ENCODE measurements around the gene SYNGR2. TPM values are rescaled to one million over a fixed set of nuclear protein-coding genes. Genes with fewer than 3 reads are reported as not detected.
"Not testable (repeated sequence)": the region's sequence is repeated elsewhere in the genome, so short reads cannot be mapped to it uniquely, and the experiment has no call there.

Gene SYNGR2
- total RNA-seq, 1 experiment from 2014 or later = 61.7 TPM

DNA sequence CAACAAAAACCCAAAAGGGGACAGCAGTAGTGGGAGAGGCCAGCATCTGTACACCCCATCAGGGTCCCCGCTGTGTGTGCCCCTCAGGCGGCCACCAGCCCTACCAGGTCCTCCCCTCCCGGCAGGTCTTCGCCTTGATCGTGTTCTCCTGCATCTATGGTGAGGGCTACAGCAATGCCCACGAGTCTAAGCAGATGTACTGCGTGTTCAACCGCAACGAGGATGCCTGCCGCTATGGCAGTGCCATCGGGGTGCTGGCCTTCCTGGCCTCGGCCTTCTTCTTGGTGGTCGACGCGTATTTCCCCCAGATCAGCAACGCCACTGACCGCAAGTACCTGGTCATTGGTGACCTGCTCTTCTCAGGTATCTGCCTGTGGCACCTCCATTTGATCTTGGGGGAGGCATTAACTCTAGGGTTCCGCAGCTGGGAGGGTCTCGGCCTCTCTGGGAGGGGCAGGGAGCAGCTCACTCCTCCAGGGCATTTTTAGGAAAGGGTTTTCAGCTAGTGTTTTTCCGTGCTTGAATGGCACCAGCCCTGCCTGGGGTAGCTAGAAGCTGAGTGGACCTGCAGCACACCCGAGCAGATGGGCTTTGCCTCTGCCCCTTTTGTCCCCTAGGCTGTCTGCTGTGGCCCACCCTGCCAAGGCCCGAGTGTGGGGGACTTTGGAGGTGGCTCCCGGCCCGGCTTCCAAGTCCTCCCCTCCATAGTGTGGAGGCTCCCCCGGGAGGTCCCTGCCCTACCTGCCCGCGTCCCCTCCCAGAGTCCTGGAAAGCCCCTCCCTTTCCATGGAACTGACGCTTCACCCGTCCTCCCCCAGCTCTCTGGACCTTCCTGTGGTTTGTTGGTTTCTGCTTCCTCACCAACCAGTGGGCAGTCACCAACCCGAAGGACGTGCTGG lies 2.6 kb downstream of the SYNGR2 start:
- DNase-seq (ENCODE audit: extremely low read depth, low read depth) = no peak

DNA sequence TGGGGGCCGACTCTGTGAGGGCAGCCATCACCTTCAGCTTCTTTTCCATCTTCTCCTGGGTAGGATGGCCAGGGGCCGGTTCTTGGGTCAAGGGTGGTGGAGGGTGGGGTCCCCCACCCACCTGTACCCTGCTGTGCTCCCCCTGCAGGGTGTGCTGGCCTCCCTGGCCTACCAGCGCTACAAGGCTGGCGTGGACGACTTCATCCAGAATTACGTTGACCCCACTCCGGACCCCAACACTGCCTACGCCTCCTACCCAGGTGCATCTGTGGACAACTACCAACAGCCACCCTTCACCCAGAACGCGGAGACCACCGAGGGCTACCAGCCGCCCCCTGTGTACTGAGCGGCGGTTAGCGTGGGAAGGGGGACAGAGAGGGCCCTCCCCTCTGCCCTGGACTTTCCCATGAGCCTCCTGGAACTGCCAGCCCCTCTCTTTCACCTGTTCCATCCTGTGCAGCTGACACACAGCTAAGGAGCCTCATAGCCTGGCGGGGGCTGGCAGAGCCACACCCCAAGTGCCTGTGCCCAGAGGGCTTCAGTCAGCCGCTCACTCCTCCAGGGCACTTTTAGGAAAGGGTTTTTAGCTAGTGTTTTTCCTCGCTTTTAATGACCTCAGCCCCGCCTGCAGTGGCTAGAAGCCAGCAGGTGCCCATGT lies 3.3 kb downstream of the SYNGR2 start:
- DNase-seq (ENCODE audit: extremely low read depth, low read depth) = not testable (repeated sequence)

DNA sequence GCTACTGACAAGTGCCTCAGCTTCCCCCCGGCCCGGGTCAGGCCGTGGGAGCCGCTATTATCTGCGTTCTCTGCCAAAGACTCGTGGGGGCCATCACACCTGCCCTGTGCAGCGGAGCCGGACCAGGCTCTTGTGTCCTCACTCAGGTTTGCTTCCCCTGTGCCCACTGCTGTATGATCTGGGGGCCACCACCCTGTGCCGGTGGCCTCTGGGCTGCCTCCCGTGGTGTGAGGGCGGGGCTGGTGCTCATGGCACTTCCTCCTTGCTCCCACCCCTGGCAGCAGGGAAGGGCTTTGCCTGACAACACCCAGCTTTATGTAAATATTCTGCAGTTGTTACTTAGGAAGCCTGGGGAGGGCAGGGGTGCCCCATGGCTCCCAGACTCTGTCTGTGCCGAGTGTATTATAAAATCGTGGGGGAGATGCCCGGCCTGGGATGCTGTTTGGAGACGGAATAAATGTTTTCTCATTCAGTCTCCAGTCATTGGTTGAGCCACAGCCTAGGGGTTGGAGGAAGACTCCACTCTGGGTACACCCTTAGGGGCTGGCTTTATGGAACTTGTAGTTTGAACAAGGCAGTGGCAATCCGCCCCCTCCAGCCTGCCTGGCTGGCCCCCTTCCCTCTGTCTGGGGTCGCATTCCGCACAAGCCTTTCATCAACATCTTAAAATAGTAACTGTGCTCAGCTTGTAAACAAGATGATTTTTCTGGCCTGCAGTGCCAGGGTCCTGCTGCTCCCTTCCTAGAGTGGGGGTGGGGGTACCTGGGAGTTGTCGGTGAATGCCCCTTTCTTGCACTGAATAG lies 4.1 kb downstream of the SYNGR2 start:
- no peak for DNase-seq (ENCODE audit: extremely low read depth, low read depth)

DNA sequence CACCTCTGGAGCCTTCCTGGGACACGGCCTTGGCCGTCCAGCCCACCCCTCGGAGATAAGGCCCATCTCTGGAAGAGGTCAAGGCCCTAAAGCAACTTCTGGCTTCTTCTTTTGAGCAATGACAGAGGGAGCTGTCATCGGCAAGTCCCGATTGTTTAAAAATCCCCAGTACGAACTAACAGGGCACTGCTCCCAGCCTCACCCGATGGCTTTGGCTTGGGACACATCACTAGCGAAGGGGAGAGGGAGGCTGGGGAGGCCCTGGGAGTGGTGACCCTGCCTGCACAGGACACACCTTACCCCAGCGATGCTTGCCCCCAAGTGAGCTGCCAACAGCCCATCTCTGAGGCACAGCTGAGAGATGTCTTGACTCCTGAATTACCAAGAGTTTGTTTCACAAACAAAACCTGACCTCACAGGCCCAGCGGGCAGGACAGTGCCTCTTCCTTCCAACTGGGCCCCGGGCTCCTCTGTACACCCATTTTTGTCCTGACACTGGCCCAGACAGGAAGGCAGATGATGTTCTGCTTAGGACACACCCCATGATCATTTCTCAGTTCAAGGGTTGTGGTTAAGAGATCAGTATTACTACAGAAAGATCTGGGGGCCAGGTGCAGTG lies 4.8 kb downstream of the SYNGR2 start:
- no peak for DNase-seq (ENCODE audit: extremely low read depth, low read depth)

DNA sequence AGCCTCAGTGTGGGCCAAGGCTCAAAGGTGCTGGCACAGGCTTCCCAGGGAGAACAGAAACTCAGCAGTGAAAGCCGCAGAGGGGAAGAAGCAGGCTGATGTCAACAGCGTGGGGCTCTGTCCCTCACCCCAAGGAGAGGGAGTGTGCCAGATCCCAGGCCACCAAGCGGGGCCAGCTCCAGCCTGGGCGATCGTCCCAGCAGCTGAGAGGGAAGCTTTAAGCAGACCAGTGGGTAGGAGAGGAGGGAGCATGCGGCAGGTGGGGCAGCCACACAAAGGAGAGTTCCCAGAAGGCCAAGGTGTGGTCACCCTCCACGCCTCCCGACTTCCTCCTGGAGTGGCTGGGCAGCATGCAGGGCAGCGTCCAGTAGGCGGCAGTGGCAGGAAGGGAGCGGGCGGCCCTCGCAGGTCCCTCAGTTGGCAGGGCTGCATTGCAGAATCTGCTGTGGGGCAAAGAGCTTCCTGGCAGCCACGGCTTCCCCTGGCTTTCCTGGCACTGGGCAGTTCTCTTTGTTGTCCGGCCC lies 6.0 kb downstream of the SYNGR2 start:
- no peak for DNase-seq (ENCODE audit: extremely low read depth, low read depth)

DNA sequence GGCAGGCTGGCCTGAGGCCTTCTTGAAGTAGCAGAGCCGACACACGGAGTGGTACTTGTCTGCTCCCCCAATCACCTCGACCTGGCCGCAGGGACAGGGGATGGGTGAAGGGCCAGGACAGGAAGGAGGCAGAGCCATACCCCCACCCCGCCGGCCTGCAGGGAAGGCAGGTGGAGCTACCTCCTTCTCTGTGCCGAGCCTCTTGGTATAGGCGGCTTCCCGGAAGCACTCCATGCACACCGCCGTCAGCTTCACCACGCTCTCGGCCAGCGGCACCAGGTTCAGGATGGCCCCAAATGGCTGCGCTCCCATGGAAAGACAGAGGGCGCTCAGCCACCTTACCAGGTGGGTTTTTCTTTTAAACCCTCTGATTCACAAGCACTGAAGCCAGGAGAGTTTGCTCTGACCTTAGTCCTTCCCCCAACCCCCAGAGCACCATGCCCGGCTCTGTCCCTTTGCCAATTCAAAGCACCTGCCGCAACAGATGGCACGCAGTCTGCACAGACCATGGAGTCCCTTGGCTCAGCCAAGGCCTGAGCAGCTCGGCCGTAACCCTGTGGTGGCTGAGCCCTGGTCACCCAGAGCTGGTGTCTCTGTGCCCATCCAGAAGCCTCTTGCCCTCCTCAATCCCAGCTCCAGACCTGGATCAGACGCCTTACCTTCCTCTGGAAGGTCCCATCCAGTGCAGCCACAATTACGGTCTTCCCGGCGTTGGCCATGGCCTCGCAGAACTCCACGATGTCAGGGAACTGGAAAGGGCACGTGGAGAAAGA lies 6.7 kb downstream of the SYNGR2 start:
- no peak for DNase-seq (ENCODE audit: extremely low read depth, low read depth)

DNA sequence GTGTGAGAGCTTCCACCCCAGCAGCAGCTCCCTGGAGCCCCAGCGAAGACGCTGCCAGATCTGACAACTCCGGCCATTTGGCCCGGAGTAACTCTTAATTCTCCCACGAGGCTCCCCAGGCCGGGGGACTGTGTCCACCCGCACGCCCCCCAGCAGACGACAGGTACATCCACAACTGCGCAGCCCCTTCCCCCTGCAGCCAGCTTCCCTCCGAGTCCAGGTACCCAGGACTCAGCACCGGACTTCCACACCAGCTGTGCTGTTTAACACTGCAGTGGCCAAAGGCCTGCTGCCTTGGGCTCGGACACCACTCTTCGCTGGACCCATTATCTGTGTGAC lies 7.2 kb downstream of the SYNGR2 start:
- DNase-seq (ENCODE audit: extremely low read depth, low read depth) = no peak

DNA sequence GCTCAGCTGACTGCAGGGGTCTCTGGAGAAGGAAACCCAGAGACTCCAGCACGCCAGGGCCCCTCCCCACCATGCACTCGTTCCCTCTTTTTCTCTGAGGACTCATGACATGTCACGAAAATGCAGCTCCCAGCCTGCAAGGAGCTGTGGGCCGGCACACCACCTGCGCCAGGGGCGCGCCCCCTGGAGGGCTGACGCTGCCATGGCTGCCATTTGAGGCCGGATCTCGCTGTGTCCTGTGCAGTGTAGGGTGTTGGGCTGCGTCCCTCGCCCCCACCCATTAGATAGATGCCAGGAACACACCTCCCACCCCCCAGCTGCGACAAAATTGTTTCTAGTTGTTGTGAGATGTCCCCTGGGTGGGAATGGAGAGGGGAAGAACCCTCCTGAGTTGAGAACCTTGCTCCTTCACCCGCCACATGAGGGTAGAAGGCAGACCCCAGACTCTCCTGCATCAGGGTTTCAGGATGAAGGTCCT lies 8.2 kb downstream of the SYNGR2 start:
- DNase-seq (ENCODE audit: extremely low read depth, low read depth) = peak; percentile 56

DNA sequence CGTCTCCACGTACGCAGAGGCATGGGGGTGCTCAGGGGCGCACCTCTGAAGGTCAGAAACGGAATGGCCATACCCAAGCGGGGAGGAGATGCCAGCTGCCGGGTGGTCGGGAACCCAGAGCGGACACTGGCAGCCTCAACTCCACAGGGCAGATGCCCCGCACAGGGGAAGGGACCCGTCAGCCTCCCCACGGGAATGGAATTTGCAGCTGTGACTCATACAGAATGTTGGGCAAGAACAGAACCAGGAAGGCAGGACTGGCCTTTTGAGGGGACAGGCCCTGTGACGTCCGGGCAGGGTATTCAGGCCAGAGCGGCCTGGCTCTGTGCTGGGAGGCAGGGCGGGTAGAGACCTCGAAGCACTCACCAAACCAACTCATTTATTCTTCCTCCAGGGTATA lies 11.0 kb downstream of the SYNGR2 start:
- DNase-seq (ENCODE audit: extremely low read depth, low read depth) = no peak

DNA sequence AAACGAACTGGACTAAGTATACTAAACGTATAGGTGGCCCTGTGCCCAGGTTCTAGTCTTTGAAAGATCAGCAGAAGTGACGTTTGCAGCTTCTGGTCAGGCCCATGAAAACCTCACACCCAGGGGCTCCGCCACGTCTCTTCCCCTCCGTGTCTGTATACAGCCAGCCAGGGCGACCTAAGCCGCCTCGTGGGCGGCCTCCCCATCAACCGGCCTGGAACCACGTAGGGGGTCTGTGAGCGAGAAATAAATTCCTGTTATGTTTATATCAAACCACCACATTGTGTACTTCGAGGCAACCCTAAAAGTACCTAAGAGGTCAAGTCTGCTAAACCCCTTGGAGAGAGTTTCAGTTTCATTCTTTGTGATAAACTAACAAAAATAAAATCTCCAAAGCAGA lies 11.7 kb downstream of the SYNGR2 start:
- no peak for DNase-seq (ENCODE audit: extremely low read depth, low read depth)

DNA sequence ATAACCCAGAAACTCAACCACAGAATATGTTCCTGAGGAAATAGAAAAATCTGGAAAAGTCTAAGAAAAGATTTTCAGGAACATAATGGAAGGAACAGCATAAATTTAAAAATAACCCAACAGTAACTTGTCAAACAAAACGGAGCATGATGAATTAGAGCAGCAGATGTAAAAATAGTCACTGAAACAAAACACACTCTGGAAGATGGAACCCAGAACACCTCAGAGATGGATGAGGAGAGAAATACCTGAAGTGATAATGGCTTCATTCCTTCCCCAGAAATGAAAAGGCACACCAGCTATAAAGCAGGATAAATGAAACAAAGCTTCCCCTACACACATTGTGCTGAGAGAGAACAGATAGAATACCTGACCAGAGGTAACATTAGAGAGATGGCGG lies 12.1 kb downstream of the SYNGR2 start:
- DNase-seq (ENCODE audit: extremely low read depth, low read depth) = no peak

DNA sequence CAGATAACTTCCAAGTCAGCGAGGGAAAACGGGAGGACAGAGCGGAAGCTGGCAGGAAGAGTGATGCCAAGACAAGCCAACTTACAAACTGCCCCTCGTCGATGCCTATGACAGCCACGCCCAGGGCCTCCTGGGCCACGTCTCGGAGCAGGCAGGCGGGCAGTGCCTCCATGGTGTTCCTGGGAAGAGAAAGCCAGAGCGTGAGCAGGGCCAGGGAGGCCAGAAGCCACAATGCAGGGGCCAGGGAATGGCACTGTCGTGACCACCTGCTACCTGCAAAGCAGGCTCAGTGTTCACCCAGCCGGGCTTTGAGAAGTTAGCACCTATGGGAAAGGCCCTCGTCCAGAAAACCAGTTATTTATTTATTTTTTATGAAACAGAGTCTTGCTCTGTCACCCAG lies 14.1 kb downstream of the SYNGR2 start:
- no peak for DNase-seq (ENCODE audit: extremely low read depth, low read depth)

DNA sequence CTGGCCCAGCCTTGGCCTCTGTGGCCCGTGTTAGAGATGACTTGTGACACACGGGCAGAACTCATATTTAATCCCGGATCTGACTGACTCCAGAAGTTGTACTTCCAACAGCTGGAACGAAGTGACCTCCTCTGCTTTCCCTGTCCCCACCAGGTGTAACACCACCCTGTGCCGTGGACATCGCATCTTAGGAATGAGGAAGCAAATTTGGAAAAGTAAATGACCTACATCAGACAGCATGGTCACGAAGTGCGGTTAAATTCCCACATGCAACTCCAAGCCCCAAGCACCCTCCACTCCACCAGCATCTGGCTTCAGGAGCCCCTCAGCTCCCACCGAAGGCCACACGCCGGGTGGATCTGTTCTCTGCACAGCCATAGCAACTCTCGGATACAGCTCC lies 15.5 kb downstream of the SYNGR2 start:
- no peak for DNase-seq (ENCODE audit: extremely low read depth, low read depth)

DNA sequence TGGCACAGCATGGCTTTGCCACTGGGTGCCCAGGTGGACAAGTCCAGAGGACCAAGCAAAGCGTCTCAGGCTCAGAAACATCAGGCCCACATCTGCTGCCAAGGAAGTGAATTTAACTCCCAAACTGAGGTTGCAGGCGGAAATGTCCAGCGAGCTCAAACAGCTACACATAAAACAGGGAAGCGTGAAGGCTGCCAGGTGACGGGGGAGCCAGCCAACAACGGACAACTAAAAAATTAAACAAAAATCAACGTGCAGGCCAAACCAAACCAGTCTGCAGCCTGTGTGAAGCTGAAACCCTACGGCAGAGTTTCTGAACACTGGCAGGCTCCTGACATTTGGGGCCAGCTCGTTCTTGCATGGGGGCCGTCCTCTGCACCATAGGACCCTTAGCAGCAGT lies 16.0 kb downstream of the SYNGR2 start:
- DNase-seq (ENCODE audit: extremely low read depth, low read depth) = no peak

DNA sequence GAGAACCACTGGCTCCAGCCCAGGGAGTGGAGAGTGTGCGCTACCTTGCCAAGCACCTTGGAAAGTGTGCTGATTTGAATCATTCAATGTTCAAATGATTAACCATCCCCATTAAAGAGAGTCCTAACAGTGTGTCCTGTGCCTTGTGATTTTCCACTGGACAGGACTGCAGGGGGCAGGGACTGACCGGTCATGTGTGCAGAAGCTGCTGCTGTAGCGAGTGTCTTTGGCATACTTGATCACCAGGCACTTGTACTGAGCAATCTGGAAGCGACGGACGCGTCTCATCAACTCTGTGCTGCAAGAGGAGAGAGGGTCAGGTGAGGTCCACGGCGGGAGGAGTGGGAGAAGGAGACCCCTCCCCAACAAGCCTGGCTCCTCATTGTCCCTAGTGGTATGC lies 16.5 kb downstream of the SYNGR2 start:
- DNase-seq (ENCODE audit: extremely low read depth, low read depth) = no peak

DNA sequence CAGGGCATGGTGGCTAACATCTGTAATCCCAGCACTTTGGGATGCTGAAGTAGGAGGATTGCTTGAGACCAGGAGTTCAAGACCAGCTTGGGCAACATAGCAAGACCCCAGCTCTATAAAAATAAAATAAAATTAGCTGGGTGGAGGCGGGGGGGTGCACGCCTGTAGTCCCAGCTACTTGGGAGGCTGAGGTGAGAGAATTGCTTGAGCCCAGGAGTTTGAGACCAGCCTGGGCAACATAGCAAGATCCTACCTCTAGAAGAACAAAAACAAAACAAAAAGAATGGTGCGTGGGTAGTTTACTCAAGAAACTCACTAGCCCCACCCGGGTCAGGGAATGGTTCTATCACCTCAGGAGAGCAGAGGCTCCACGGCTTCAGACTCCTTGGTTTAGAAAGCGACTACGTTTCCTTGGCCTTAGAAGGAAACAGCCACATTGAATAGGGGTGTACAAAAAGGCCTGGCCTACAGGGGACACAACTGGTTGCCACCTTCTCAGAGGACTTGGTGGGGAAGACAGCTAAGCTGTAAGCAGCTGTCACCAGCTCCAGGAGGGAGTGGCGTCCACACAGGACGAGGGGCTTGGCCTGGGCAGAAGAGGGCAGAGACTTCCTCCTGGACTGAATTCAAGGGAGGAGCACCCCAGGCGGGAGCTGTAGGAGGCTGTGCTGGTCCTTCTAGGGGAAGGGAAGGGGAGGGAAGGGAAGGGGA lies 17.8 kb downstream of the SYNGR2 start:
- DNase-seq (ENCODE audit: extremely low read depth, low read depth) = no peak

DNA sequence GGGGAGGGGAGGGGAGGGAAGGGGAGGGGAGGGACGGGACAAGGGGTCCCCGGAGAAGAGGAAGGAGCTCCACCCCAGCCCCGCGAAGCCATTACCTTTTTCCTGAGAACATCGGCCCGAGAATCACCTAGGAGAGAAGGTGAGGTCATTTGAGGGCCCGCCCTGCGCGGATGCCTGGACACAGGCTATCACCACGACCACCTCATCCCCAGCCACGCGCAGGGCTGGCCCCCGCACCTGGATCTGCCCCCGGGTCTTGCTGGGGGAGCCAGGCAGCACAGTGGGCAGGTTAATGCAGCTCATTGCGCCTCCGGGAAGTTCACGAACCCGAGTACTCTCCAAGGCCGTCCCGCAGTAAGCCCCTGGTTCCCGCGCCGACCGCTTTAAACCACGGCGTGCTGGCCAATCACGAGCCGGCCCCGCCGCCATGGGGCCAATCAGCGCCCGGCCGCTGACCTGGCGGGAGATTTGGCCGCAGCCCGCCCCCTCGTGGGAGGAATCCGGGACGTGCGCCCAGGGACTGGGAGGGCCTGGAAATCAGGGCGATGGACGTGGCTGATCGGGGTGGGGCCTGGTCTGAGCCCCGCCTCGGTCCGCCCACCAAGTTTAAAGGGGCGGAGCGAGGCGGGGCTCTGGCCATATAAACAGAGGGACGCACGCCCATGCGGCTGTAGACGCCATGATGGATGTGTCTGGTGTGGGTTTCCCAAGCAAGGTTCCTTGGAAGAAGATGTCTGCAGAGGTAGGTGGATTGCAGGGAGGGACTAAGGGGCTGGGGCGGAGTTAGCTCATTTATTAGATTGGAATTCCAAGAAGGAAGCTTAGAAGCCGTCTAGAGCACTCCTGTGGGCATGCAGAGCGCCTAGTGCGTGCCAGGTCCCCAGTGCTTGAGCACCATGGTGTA lies 18.6 kb downstream of the SYNGR2 start, which contains the start of the genes AFMID and TK1:
TSS of gene AFMID (plus strand) at position 671 of the 904 bp plus-strand sequence. CDS start at position 680, 9 bp downstream.
TSS of gene TK1 (minus strand) at position 361 of the 904 bp plus-strand sequence. CDS start at position 303, 58 bp downstream.
- DNase-seq (ENCODE audit: extremely low read depth, low read depth) = peak; percentile 97

DNA sequence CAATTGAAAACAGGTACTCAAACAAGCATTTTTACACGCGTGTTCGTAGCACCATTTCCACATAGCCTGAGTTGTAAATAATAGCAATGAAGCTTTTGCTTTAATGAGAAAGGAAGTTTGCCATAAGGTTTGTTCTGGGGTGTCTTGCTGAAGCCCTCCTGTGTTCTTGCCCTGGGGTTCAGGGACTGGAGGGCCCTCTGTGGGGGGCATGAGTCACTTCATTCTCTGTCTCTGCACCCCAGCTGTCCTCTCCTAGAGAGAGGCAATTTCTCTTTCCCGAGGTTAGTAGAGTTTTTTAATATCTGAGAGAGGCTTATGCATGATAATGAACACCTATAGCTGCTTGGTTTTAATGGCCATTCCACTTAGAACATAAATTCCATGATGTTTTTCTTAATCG lies 28.3 kb downstream of the SYNGR2 start:
- DNase-seq (ENCODE audit: extremely low read depth, low read depth) = no peak
